SK-N-SH treated with all-trans-retinoic acid at 6 μM for 48 hours (cell line): ENCODE data around the gene SRGAP1.
A peak's percentile ranks its signal among the peaks of the same experiment; 100 is the strongest.

ENCODE experiments used
- ATAC-seq: fragments of 200-7000 bp; cut with Tn5 transposase; 3 replicates; pipeline ENCODE4 v1.9.1; 2020; ENCODE audit warnings: mild to moderate bottlenecking, moderate library complexity
- ARNTL ChIP-seq: fragments of 450-650 bp; formaldehyde crosslinking; IDR thresholded peaks from 2 replicates; pipeline ENCODE4 v1.5.0; 2020; ENCODE audit warnings: low read depth, mild to moderate bottlenecking, moderate library complexity, borderline replicate concordance
- BACH2 ChIP-seq: fragments of 250-450 bp; sonication (Bioruptor Pico); IDR thresholded peaks from 2 replicates; pipeline ENCODE4 v1.9.0; 2021; ENCODE audit warnings: mild to moderate bottlenecking, borderline replicate concordance
- CREB5 ChIP-seq: fragments of 250-450 bp; sonication (Bioruptor Pico); IDR thresholded peaks from 2 replicates; pipeline ENCODE4 v1.5.1; 2020; ENCODE audit warnings: low read depth, mild to moderate bottlenecking, moderate library complexity
- CSDC2 ChIP-seq: fragments of 250-450 bp; sonication (Bioruptor Pico); IDR thresholded peaks from 2 replicates; pipeline ENCODE4 v1.5.0; 2020; ENCODE audit warnings: mild to moderate bottlenecking, moderate library complexity
- ESRRG ChIP-seq: fragments of 250-450 bp; sonication (Bioruptor Pico); IDR thresholded peaks from 2 replicates; pipeline ENCODE4 v1.6.1; 2021; ENCODE audit warnings: mild to moderate bottlenecking
- GLIS3 ChIP-seq: fragments of 250-450 bp; sonication (Bioruptor Pico); IDR thresholded peaks from 2 replicates; pipeline ENCODE4 v1.5.0; 2020; ENCODE audit warnings: mild to moderate bottlenecking, moderate library complexity
- ISL1 ChIP-seq: fragments of 250-450 bp; sonication (Bioruptor Pico); IDR thresholded peaks from 2 replicates; pipeline ENCODE4 v2.1.2; 2022; ENCODE audit warnings: mild to moderate bottlenecking, moderate library complexity
- OSR1 ChIP-seq: fragments of 250-450 bp; sonication (Bioruptor Pico); IDR thresholded peaks from 2 replicates; pipeline ENCODE4 v1.8.0; 2022; ENCODE audit warnings: moderate library complexity, mild to moderate bottlenecking, inconsistent platforms
- PATZ1 ChIP-seq: fragments of 250-450 bp; sonication (Bioruptor Pico); IDR thresholded peaks from 2 replicates; pipeline ENCODE4 v1.8.0; 2020; ENCODE audit warnings: mild to moderate bottlenecking, moderate library complexity, borderline replicate concordance
- POU6F1 ChIP-seq: fragments of 250-450 bp; sonication (Bioruptor Pico); IDR thresholded peaks from 2 replicates; pipeline ENCODE4 v1.8.0; 2021; ENCODE audit warnings: low read depth, mild to moderate bottlenecking, moderate library complexity, borderline replicate concordance
- PPARA ChIP-seq: fragments of 250-450 bp; sonication (Bioruptor Pico); IDR thresholded peaks from 2 replicates; pipeline ENCODE4 v1.5.0; 2020; ENCODE audit warnings: mild to moderate bottlenecking, borderline replicate concordance
- RARB ChIP-seq: fragments of 250-450 bp; sonication (Bioruptor Pico); IDR thresholded peaks from 2 replicates; pipeline ENCODE4 v1.8.0; 2021; ENCODE audit warnings: mild to moderate bottlenecking, moderate library complexity
- SNAI2 ChIP-seq: fragments of 250-450 bp; sonication (Bioruptor Pico); IDR thresholded peaks from 2 replicates; pipeline ENCODE4 v1.5.0; 2020; ENCODE audit warnings: mild to moderate bottlenecking, moderate library complexity
- TCF4 ChIP-seq: fragments of 250-450 bp; sonication (Bioruptor Pico); IDR thresholded peaks from 2 replicates; pipeline ENCODE4 v1.8.0; 2021; ENCODE audit warnings: mild to moderate bottlenecking, moderate library complexity, borderline replicate concordance
- TOX ChIP-seq: fragments of 250-450 bp; sonication (Bioruptor Pico); IDR thresholded peaks from 2 replicates; pipeline ENCODE4 v1.8.0; 2021; ENCODE audit warnings: mild to moderate bottlenecking, moderate library complexity, borderline replicate concordance
- TSHZ2 ChIP-seq: fragments of 250-450 bp; sonication (Bioruptor Pico); IDR thresholded peaks from 2 replicates; pipeline ENCODE4 v1.5.0; 2020; ENCODE audit warnings: mild to moderate bottlenecking, moderate library complexity
- ZFP30 ChIP-seq: fragments of 450-650 bp; formaldehyde crosslinking; IDR thresholded peaks from 2 replicates; pipeline ENCODE4 v1.5.0; 2022; ENCODE audit warnings: mild to moderate bottlenecking, moderate library complexity
- ZNF565 ChIP-seq: fragments of 450-650 bp; formaldehyde crosslinking; conservative IDR thresholded peaks from 2 replicates; pipeline ENCODE4 v1.5.0; 2020; ENCODE audit warnings: low read depth, mild to moderate bottlenecking, moderate library complexity
- ZNF70 ChIP-seq: fragments of 450-650 bp; formaldehyde crosslinking; IDR thresholded peaks from 2 replicates; pipeline ENCODE4 v1.5.0; 2020; ENCODE audit warnings: mild to moderate bottlenecking, moderate library complexity
- ZNF8 ChIP-seq: fragments of 450-650 bp; formaldehyde crosslinking; IDR thresholded peaks from 2 replicates; pipeline ENCODE4 v1.5.0; 2020; ENCODE audit warnings: mild to moderate bottlenecking, moderate library complexity
- TF ChIP-seq, protein P1 (sequence below): fragments of 250-450 bp; sonication (Bioruptor Pico); IDR thresholded peaks from 2 replicates; pipeline ENCODE4 v1.5.1; 2021; ENCODE audit warnings: mild to moderate bottlenecking, moderate library complexity

The SRGAP1 gene

DNA sequence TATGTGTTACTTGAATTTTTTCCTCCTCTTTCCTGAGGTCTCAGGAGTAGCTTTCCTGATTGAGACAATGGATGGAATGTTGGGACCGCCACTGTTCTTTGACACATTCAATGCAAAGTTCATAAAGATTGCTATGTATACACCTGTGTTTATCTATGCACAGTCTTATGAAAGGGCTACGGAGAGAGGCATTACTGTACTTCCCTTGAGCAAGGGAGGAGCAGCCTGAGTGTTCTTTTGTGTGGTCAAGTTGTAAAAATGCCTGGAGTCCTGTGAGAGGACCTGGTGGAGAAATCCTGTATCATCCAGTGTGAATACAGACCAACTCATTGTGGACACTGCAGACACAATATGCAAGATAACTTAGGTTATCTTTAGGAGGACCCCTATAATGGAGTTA is 1.2 kb downstream of the SRGAP1 start (continued):
- TF ChIP-seq SNAI2 (CRISPR knock-in tag) = no peak
- TF ChIP-seq ZNF70 (CRISPR knock-in tag) = no peak

GRCh38 chr12:63846238-63846967 is 1.9 kb downstream of the SRGAP1 start:
- no peak for TF ChIP-seq TCF4
- TF ChIP-seq OSR1 = no peak
- TF ChIP-seq POU6F1 (CRISPR knock-in tag) = no peak
- TF ChIP-seq ZNF565 (CRISPR knock-in tag) = no peak
- no peak for TF ChIP-seq SNAI2 (CRISPR knock-in tag)
- TF ChIP-seq ZNF8 (CRISPR knock-in tag) = no peak
- TF ChIP-seq PATZ1 = no peak
- ATAC-seq = no peak

DNA sequence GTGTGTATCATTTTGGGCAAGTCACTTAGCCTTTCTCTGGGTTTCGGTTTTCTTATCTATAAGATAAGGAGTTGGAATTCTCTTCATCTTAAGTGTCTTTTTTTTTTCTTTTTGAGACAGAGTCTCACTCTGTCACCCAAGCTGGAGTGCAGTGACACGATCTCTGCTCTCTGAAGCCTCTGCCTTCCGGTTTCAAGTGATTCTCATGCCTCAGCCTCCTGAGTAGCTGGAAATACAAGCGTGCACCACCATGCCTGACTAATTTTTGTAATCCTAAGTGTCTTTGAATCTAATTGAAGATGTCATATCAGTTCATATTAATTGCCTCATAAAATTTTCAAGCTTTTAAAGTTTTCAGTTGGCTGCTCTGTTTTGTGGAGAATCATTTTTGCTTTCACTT is 4.0 kb downstream of the SRGAP1 start:
- no peak for ATAC-seq
- TF ChIP-seq TOX (CRISPR knock-in tag) (no peak), ISL1 (CRISPR knock-in tag) (0 out of 2 replicates have a peak, but pooled peaks have one; percentile 12)
- TF ChIP-seq, all 23 proteins: peak for 1

DNA sequence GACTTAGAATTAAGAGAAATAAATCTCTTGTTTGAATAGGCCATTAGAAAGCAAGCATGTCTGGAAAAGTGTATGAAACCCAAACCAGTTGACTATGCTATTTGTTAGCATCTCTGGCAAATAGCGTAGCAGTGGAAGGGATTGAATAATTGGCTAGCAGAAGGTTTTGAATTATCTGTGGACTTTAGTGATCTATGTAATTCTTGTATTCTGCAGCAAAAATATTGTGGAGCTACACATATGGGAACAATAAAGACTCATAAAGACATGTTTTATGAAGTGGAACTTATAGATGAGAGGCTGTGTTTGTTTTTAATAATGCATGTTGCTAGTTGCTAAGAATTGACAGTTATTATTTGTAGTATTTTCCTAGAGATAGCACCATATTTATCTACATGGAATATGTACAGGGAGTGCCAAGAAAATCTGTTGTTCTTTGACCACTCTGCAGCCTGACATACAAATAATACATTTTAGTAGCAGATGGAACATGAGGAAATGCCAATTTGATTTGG is 4.7 kb downstream of the SRGAP1 start:
- ATAC-seq = no peak; the same call in 2 of the 3 replicates
- TF ChIP-seq ESRRG (CRISPR knock-in tag) (no peak), TCF4 (0 out of 2 replicates have a peak, but pooled peaks have one; percentile 10), ZNF70 (CRISPR knock-in tag) (no peak), POU6F1 (CRISPR knock-in tag) (no peak)

GRCh38 chr12:63849641-63850040 is 5.1 kb downstream of the SRGAP1 start:
- ATAC-seq = no peak
- TF ChIP-seq GLIS3 (CRISPR knock-in tag) (no peak), ARNTL (CRISPR knock-in tag) (no peak), PPARA (CRISPR knock-in tag) (no peak), ZNF565 (CRISPR knock-in tag) (no peak), CSDC2 (no peak), SNAI2 (CRISPR knock-in tag) (no peak), RARB (CRISPR knock-in tag) (no peak), TSHZ2 (CRISPR knock-in tag) (no peak), ZFP30 (CRISPR knock-in tag) (no peak), POU6F1 (CRISPR knock-in tag) (no peak), CREB5 (CRISPR knock-in tag) (no peak), TCF4 (no peak), OSR1 (no peak), BACH2 (CRISPR knock-in tag) (no peak), ISL1 (CRISPR knock-in tag) (no peak), ZNF70 (CRISPR knock-in tag) (no peak)
- TF ChIP-seq, protein P1, sequence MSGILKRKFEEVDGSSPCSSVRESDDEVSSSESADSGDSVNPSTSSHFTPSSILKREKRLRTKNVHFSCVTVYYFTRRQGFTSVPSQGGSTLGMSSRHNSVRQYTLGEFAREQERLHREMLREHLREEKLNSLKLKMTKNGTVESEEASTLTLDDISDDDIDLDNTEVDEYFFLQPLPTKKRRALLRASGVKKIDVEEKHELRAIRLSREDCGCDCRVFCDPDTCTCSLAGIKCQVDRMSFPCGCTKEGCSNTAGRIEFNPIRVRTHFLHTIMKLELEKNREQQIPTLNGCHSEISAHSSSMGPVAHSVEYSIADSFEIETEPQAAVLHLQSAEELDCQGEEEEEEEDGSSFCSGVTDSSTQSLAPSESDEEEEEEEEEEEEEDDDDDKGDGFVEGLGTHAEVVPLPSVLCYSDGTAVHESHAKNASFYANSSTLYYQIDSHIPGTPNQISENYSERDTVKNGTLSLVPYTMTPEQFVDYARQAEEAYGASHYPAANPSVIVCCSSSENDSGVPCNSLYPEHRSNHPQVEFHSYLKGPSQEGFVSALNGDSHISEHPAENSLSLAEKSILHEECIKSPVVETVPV = no peak
- TF ChIP-seq, all 23 proteins: peak for 0
